GM18873 (cell line): ENCODE data around the gene PSMD10.

Experiments used
- ATAC-seq: cut with Tn5 transposase; IDR thresholded peaks from one replicate; pipeline ENCODE4 v1.9.1; 2021; ENCODE audit warnings: mild to moderate bottlenecking, moderate library complexity, moderate number of reproducible peaks; ENCODE audit not compliant: unreplicated experiment, low FRiP score

Gene PSMD10, protein sequence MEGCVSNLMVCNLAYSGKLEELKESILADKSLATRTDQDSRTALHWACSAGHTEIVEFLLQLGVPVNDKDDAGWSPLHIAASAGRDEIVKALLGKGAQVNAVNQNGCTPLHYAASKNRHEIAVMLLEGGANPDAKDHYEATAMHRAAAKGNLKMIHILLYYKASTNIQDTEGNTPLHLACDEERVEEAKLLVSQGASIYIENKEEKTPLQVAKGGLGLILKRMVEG

DNA sequence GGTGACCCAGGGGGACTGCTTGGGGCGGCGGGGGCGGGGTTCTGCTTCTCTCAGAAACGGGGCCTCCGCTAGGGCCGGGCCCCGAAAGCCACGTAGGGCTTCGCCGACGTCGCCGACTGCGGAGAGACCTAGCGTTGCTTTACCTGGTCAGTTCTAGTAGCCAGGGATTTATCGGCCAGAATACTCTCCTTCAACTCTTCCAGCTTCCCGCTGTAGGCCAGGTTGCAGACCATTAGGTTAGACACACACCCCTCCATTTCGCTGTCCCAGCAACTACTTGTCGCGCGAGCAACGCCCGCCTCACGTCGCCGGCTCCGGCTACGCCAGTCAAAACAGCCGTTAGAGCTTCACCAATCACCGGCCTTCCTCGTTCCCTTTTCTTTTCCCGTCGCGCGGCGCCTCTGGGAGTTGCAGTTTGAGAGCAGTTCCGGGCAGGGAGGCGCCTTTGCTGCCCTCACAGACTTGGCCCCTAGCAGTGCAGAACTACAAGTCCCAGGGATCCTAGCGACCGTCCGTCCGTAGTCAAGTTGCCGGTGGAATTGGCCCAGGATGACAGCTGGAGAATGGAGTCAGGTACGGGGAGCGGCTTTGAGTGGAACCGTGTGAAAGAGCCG is at the start of gene PSMD10, which contains the start of gene ATG4A:
PSMD10 (minus strand) TSS at position 279 of the 614 bp plus-strand sequence; CDS start at position 257, 22 bp downstream.
ATG4A (plus strand) TSS at position 515 of the 614 bp plus-strand sequence; CDS start at position 564, 49 bp downstream.
- ATAC-seq: peak; percentile 95

DNA sequence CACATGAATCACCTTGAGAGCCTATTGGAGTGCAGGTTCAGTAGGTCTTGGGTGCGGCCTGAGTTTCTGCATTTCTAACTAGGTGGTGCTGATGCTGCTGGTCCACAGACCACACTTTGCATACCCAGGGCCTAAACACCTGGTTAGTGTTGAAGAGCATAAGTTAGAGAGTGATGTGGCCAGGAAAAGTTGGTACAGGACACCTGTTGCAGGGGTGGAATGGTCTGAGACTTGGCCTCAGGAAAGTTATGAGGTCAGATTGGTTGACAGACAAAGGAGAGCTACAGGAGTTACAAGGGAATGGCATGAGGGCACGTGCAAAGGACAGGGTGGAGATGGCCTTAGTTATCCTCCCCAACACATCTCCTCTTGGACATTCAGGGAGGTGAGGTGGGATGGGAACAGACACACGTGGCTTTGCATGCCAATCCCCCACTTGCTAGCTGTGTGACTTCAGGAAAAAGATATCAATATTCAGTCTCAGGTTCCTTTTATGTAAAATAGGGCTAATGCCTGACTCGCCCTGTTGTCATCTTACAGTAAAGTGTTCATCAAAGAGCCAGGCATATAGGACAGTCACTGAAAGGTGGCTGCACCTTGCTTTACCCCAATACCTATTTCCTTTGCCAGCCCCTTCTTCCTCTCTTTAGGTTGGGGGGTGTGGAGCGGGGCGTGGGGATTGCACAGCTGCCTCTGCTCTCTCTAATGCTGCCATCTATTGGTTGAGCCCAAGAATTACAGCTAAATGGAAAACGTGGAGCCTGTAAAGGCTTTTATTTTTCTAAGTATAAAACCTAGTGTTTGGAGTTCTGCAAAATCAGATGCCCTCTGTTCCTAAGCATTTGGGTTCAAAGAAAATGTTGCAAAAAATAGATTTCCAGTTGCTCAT is 47.7 kb upstream of the PSMD10 start:
- no peak for ATAC-seq

DNA sequence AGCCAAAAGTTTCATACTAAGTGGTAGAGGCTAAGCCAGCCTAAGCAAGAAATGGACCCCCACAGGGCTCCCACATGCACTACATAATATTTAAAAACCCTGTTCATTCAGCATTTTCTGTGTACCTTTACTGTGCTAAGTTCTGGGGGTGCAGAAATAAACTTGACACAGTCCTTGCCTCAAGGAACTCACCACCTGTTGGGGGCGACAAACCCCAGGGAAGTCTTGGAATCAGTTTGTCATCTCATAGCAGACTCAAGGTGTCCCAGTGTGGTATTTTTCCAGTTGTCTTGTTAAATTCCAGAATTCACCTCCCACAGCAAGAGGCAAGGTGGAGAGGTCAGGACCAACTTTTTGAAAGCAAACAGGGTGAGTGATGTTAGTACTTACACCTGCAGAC is 43.4 kb upstream of the PSMD10 start:
- no peak for ATAC-seq

DNA sequence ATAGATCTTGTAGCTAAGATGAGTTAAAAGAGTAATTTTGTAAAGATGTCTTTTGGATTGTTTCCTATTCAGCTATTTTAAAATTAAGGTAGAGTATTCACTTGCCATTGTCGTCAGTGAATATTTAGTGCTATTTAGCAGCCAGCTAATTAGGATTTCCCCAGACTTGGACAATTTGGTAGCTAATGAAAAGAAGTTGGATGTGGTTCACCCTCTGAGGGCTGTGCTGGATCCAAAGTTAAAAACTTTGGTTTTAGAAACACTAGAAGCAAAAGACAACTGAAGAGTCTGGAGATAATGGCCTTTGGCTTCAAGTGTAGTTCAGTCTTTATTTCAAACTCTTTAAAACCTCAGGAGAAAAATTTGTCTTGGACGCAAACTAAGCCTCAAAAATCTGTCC is 41.5 kb upstream of the PSMD10 start:
- ATAC-seq: no peak

DNA sequence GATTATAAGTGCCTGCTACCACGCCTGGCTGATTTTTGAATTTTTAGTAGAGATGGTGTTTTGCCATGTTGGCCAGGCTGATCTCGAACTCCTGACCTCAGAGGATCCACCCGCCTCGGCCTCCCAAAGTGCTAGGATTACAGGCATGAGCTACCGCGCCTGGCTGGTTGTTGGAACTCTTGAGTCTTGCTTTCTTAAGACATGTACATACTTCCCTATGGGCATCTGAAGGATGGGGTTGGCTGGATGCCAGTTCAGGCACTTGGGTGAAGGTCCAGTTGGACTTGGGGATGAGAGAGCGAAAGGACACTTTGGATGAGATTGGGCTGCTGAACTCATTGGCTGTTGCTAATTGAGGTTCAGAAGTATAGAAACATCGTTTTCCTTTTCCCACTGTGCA is 40.7 kb upstream of the PSMD10 start:
- no peak for ATAC-seq

DNA sequence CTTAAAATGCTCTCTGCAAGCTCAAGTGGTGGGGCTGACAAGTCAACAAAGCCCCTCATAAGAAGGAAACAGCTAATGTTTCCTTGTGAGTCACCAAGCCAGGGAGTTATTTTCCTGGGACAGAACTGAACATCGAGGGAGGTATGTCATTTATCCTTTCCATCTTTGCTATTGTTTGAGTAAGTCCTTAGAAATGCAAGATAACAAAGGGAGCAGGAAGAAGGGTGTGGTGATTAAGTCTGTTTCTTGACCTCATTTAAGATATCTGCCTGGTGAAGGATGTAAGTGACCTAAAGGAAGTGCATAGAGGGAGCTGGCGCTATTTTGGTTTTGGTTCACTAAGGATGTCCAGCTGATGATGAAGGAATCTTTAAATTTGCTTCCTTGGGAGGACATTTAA is 40.1 kb upstream of the PSMD10 start:
- no peak for ATAC-seq

DNA sequence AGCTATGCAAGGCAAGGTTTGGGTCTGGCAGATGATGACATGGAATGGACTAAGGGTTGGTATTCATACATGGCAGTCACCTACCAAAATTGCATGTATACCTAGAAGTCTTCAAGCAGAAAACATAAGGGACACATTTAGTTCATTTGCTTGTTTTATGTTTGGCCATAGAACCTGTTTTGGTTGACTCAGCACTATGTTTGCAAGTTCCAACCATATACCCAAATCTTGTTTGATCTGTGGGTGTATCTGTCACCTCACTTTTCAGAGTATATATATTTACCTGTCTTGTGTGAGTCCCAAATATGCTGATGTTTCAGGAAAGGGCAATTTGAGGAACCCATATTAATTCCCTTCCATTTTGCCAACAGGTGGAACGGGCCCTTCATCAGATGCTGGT is 39.5 kb upstream of the PSMD10 start:
- ATAC-seq: no peak

DNA sequence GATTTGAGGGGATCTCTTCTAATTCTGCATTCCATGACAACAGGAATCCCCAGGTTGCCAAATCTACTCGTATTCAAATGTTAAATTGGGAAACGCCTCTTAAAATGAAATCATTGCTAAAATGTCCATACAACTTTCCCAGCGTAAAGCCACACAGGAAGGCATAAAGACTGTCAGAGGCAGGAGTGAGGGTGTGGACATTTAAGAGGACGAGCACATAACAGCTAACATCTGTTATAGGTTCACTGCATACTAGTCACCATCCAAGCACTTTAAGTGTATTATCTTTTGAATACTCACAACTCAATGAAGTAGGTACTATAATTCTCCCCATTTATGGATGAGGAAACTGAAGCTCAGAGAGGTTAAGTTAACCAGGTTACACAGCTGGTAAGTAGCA is 35.8 kb upstream of the PSMD10 start:
- no peak for ATAC-seq

DNA sequence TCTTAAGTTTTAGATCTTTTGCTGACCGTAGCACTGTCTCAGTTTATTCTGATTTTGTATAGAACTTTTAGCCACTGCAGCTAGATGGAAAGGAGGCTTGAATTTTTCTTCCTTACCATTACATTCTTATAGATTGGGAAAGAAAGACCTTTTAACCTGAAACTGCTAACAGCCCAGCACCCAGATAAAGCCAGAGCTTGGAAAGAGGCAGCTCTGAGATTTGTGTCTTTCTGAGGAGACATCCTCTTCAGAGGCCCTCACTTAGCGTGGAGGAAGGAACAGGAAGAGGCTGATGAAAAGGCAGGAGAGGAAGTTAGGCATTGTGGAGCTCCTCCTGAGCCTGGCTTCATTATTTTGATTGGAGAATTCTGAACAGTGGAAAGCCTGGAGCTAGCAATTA is 35.3 kb upstream of the PSMD10 start:
- no peak for ATAC-seq

DNA sequence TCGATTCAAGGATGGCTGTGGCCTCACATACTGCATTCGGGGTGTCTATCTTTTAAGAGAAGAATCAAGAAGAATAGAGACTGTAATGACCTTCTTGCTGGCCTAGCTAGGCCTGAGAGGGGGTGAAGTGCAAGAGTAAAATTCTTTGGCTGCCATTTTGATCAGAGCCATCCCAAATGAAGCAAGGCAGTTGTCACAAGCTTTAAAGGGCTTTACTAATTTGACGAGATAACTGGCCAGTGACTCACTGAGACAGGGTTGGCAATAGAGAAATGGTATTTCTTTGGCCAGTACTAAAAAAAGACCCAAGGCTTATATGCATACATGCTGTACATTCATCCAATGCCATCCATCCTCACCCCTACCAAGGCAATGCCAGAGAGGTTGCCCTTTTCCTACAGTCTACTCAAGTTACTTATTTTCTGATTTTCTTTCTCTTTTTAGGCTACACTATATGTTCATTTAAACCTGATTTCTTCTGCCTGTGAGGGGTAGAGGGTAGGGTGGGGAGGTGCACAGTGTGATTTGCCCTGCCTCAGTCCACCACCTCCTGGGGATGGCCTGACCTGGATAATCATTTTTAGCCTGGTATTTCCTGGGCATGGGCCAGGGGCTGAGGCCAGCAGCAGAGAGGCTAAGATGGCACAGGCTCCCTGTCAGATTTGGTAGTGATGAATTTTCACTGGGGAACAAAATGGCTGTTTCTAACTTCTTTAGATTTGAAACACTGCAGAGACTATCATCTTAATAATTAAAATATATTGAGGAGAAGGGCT is 32.4 kb upstream of the PSMD10 start:
- ATAC-seq: no peak

DNA sequence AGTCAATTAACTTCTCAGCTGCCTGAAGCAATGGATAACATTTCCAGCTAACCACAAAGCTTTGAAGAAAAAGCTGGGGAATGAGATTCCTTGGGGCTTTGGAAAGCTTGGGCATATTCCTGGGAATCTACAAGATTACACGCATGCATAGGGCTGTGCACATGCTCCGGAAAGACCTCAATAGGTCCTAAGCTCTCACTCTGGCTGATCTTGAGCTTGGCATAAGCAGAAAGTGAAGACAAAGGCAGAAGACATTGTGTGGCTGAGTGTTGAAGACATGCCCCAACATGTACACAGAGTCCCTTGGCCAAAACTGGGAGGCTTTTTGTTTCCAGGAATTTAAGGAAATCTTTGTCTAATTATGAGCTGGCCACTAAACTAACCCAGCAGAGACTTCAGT is 31.4 kb upstream of the PSMD10 start:
- no peak for ATAC-seq

DNA sequence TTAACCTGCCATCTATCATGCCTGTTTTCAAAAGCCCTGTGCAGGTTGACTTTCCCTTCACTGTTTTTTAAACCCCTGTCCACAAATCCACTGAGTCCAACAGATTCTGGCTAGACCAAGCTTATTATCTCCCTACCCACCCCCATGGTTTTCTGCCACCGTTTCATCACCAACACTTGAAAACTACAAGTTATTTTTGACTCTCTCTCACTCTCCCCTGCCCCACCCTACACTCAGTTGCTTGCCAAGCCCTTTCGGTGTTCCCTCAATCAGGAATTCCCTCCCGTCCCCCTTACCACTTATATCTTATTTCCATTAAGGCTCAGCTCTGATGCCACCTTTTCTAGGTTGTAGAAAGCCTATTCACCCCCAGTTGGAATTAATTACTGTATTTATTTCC is 29.9 kb upstream of the PSMD10 start:
- no peak for ATAC-seq

DNA sequence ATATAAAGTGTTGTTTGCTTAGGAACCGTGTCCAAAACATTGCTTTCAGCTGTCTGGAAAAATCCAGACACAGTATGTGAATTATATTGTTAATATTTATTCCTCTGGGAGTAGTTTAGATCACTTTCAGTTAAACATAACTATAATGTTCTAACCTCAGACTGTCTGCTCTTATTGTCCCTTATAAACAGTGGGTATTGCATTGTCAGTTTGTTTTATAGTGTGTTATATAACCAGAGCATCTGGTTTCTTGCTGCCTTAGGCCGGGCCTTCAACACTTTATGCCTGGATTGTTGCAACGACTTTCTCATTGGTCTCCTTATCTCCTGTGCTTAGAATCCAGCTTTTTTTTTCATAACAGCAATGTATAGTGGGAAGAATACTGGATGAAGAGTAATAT is 26.6 kb upstream of the PSMD10 start:
- no peak for ATAC-seq

DNA sequence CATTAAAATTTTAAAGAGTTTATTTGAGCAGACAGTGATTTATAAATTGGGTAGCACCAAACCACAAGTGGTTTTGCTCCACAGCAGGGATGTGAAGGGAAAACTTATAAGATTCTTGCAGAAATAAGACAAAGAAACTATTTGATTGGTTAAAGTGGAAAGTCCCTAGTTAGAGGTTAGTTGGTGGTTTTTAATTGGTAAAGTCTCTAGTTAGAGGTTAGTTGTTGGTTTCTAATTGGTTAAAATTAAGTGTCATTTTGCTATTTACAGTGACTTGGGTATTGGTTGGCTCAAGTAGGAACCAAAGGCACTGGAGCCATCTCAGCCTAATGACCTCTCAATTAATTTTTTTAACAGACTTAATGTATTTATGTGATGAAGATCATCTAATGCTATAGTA is 23.2 kb upstream of the PSMD10 start:
- ATAC-seq: no peak

DNA sequence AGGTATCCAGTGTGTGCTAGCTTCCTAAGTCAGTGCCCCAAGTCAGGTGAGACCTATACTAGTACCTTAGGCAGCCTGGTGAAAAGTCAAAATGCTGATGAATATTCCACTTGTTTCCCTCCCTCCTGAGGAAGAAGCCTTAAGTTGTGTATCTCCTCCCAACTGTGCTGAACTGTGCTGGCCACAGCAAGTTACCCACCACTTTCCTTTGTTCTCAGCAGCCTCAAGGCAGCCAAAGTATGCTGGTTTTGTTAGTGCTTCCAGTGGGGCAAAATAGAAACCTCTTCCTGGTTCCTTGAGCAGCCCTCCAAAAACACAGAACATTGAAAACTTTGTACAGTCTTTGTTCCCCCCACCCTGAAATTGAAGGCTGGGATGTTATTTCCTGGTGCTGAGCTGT is 14.1 kb upstream of the PSMD10 start:
- ATAC-seq: no peak

DNA sequence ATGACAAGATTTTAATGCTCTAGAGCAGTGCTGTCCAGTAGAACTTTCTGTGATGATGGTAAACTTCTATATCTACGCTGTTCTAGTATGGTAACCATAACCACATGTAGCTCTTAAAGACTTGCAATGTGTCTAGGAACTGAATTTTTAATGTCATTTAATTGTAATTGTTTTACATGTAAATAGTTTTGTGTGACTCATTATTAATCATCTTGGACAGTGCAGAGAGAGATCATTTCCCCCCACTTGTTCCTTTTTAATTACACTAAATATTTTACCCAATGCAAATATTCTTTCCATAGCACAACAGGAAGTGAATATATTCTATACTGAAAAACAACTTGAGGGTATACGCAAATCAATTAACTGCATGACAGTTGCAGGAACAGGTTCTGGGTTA is 6.0 kb upstream of the PSMD10 start:
- no peak for ATAC-seq

DNA sequence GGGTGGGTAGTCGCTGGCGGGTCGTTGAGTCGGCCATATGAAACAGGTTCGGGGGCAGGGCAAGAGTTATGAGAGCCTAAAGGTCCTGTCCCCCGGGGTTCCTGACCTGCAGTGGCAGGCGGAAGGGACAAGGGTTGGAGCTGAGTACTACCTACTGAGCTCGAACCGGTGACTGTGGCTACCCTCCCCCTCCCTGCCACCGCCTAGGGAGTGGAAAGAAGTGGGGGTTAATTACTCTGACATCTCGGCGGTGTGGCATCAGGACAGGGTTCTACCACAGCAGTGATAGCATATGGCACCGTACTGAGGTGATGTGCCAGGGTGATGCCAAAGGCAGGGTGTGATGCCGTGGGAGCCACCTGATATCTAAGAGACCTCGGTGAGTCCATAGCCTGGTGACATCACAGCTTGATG is 543 bp upstream of the PSMD10 start:
- ATAC-seq: peak; percentile 33

DNA sequence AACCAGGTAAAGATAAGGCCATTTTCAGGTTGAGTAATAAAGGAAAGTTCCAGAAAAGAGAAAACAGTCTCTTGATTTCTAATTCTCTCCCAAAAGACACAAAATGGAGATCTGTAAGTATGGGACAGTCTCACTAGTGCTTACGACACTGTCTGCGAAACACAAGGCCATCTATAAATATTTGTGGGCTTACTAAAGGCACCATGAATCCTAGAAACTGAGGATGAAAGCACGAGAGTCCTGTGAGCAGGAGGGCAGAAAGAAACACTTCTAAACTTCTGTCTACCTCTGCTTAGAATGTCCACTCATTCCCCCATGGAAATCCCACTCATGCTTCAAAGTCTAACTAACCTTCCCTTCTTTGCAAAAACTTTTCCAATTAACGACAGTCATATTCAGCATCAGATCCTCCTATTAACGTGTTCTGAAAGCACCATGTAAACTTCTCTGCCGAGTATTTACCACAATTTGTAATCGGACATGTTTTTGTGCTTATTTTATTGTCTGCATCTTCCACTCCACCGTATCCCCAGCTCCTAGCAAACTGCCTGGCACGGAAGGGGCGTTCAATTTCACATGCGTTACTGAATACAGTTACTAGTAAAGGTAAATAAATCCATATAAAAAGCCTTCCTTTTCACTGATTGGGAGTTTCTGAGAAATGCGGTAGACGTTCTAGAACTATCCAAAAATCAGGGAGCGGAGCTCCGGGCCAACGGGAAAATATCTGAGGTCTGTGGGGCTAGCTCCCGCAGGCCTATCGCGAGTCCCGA is 665 bp downstream of the PSMD10 start:
- ATAC-seq: no peak

DNA sequence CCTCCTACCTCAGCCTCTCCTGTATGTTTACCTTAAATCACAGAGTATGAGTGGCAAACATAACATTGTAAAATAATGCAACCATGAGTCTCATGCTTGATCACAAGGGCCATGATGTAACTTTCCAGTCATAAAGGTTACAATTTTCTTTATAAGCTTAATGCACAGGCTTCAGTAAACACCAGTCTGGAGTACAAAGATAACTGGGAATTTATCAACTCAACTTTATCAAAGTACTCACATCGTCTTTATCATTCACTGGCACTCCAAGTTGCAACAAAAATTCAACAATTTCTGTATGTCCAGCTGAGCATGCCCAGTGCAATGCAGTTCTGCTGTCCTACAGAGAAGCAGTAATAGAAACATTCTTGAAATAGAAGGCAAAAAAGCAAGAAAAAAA is 2.8 kb downstream of the PSMD10 start:
- no peak for ATAC-seq

DNA sequence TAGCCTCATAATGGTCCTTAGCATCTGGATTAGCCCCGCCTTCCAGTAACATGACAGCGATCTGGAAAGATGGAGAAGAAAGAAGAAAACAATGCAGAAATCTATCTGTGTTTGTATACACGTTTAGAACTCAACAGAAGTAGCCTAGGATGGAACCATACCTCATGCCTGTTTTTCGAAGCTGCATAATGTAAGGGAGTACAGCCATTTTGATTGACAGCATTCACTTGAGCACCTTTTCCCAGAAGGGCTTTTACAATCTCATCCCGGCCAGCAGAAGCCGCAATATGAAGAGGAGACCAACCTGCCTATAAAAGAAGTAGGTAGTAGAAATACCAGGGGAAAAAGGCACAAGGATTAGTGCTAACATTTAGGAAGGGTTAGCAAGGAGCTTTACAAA is 3.5 kb downstream of the PSMD10 start:
- no peak for ATAC-seq
